GM21423 (cell line): ENCODE results near the gene CELF2.

Experiments
- ATAC-seq: cut with Tn5 transposase; IDR thresholded peaks from one replicate; pipeline ENCODE4 v1.9.1; 2021; ENCODE audit warnings: mild to moderate bottlenecking, moderate library complexity; ENCODE audit not compliant: unreplicated experiment

CELF2 gene

DNA sequence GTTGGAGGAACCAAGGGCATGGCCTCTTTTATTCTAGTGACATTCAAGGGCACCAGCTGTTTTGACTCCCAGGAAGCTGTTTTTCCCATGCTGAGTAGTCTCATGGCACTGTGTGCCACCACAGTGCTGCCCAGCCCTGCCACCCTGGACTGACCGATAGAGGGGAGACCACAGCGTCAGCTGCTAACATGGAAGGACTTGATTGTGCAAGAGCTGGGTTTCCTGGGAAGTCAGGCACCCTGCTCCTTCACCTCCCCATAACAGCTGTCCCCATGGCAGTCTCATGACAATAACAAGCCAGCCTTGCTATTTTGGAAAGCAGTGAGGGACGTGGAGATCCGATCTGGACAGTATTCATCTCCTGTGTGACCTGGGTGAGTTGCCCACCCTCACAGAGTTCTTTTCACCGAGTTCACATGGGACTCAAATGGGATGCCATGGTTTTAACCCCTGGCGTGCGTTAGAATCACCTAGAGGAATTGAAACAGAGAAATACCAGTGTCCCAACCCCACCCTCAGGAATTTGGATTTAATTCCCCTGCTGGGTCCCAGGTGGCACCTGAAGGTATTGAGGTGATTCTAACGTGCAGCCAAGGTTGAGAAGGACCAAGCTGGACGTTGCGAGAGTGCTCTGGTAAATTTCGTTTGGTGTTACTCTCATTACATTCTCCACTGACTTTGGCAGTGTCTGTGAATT lies 174.8 kb downstream of the CELF2 start:
- no peak for ATAC-seq

DNA sequence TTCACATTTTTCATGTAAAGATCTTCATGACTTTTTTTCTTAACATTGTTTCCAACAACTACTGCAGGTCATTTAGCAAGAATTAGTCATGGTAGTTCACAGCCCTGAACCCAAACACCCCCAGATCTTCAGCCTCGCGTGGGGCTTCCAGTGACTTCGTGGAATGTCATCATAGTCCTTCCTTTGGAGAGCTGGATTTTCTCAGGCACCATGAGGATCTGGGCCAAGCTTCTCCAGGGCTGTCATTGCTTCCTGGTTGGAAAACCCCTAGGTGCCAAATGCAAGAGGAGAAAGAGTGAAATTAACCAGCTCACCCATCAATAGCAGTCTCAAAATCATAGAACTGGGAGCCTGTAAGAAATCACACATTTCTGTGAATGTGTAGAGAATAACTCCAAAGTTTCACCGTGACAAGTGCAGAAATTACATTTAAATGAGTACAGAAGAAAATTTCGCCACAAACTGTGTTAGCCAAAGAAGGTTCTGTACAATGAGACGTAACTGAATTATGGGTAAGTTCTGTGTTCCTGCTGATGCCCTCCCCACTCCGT lies 175.4 kb downstream of the CELF2 start:
- ATAC-seq = no peak

DNA sequence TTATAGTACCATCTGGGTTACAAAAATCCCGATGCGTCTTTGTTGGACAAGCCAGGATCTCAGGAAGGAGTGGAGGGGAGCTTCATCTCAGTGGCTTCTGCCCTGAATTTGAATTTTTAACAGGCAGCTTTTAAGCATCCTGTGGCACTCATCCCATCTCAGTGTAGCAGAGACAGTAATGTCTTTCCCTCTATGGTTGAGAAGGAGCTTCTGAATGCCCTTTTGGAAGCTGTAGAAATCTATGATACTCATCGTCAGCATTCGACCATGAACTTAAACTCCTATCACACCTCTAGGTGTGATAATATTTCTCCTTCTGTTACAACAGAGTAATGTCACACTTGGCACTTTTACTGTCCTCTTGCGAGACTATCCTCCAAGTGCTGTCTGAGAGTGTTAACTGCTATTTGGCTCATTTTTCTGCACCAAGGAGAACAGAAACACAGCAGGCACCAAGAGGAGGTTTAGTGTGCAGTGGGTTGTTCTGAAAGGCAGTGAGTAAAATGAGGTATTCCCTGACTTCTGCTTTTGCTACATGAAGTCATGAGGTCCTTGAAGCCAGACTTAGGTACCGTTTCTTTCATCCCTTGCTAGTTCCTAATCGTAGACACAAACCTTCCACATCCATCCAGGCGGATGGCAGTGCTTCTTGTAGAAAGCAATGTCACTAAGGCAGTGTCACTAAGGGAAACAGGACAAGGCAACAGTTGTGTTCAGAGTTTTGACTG lies 177.4 kb downstream of the CELF2 start:
- no peak for ATAC-seq

DNA sequence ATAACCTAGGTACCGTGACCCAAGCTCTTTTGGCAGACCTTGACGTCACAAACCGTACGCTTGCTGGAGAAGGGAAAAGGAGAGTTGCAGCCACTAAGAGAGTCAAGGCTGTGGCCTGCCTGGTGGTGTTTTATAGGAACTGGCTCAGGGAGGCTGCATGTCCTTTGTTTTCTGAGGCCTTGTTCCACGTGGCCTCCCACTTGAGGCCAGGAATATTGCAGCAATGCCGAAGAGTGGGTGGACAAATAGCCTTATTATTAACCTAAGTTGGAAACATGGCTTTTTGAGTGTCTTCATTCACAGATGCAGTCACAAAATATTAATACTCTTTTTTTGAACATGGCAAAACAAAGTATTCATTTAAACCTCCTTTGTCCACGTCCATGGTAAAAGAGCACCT lies 178.0 kb downstream of the CELF2 start:
- no peak for ATAC-seq

DNA sequence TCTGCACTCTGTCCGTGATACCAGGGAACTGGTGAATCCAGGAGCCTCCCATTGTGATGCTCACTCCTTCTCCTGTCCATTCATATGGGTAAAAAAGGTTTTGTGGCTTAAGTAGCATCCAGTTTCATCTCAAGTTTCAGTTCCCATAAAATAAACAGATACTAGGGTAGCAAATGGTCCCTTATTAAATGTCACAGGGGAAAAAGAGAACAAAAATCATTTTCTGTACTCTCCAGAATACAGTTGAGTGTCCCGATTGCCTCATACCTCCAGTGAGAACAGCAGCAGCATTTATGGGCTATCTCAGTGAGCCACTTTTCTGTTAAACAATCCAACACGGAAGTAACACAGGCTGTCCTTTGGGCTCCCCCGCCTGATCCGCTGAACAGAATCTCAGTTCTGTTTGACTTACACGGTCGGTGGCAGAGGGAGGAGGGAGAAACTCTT lies 179.6 kb downstream of the CELF2 start:
- peak; percentile 74 for ATAC-seq

DNA sequence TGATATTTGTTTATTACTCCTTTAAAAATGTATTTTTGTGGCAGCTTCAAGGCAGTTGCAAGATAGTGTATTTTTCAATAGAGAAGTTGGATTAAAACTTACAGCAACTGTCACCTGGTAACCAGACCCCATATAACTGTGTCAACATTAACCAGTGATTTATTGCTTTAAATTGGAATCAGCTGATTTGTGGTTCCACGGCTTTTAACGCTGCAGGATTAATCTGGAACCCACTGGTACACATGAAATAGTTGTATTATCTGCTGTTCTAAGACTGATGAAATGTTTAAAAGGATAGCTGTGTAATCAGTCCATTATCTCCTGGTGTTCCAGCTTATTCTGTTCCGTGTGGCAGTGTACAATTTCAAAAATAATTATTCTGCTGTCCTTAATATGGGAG lies 180.2 kb downstream of the CELF2 start:
- ATAC-seq = no peak

DNA sequence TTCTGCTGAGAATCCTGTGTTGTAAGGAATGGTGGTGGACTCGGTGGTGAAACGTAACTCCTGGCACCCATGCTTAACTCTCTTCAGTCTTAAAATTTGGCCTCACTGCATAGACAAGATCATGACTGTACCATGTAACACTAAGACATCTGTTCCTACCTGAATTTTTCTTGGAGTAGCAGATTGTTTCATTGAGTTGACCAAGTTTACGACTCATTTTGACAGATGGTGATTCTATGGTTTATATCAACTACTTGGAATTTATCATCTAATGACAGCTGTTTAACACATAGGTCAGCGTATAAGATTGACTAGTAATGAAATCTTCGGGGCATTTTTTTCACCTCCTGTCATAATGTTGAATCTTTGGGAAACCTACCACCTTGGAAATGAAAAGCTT lies 184.2 kb downstream of the CELF2 start:
- ATAC-seq = no peak

DNA sequence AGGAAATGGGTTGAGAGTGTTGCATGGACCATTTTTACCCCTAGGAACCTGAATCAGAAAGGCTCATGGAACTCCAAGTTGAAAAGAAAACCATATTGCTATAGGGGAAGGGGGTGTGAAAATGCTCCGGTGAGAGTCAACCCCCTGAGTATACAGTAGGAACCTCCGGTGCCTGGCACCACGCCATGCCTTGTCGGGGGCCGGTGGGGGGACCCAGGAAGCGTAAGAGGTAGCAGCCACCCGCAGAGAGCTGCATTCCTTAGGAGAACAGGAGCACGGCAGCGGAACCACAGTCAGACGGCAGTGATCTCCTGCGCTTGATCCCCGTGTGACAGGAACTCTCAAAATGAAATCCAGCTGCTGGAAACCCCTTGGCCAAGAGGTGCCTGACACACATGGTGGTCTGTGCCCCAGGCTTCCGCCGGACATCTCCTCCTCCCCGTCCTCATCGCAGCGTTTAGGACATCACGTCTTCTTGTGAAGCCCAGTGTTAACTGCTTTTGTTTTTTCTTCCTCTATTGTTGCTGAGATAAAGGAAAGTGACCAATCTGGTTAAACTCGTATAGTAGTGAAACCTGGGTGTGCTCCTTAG lies 186.8 kb downstream of the CELF2 start:
- no peak for ATAC-seq

DNA sequence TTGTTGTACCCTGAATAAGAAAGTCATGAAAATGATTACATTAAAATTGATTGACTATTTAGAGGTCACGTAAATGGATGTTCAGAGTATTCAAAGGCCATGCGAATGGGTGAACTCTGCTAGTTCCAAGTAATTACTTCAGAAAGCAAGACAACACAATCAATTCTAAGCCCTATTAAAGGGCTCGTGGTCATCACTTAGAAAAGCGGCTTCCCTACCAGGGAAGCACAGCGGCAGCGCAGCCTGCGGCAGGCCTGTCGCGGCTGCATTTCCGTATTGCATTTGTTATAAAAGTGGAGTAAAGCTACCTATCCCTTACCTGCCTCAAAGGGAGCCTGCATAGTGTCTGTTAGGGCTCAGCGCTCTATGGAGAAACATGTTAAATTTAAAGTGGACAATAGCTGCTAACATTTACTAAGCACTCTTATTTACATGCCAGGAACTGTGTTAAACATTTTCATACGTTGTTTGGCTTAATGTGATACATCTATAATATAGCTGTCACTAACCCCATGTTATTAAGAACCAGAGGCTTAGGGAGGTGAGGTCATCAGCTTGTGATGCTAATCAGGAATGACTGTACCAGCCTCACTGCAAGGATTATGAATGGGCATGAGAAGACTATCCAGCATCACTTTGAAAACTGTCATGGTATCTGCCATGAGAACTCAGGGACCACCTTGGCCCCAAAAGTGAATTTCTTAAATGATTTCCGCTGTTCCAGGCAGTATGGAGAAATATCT lies 187.5 kb downstream of the CELF2 start:
- no peak for ATAC-seq

DNA sequence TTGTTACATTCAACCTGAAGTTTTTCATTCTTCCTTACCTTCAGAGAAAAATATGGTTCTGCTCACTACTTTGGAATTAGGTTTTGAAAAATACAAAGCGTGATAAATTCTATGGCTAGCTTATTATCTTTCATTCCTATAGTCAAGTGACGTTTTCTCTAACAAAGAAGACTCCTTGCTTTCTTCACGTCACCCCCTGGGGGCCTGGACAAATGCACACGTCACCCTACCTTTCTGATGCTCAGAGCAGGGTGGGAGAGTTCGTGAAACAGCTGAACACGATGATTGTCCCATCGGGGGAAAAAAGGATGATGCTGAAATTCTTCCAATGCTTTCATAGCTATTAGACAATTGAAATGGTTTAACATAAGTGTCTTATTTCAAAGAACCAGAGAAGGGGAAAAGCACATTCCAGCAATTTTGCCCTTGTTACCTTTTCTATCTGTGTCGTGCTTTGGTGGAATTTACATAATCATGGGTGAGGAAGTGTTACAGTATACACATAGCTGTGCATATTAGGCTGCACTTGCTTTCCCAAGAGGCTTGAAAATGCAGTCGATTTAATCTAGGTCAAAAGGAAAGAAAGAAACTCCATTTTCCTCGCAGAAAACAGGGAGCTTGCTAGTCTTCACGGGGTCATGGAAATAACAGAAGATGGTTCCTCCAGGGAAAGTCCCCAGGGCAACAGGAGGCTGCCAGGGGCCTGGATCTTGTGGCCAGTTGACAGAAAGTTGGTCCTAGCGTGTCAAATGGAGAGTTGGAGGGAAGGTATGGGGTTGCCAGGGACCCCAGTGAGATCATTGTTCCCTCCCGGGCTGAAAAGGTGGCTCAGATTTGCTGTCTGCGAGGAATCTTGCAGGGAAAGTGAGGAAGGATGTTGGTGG lies 189.2 kb downstream of the CELF2 start:
- ATAC-seq = no peak

DNA sequence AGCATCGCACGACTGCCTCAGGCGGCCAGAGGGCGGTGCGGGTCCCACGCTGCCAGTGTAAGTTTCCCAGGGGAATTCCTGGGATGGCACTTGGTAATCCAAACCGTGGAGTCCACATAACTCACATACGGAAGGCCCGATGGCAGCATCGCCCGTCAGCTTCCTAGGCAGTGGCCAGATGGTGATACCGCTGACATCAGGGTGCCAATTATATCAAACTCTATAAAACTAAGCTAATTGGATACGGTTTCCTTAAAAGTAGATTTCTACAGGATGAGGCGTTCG lies 189.8 kb downstream of the CELF2 start:
- ATAC-seq = no peak

DNA sequence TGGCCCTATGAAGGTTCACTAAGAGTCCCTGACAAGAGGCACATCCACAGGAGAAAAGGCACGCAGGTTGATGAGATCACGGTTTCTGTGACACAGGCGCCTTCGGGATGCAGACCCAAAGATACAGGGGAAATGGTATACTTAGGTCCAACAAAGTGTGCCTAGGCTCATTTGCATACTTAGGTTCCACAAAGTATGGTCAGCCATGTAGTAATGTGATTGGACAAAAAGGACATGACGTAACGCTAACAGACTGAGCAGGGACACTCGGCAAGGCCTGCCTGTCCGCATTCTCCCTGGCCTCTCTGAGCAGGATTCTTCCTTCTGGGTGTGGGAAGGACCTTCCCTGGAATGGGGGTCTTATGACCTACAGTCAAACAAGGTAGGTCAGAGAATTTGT lies 190.6 kb downstream of the CELF2 start:
- ATAC-seq = no peak

DNA sequence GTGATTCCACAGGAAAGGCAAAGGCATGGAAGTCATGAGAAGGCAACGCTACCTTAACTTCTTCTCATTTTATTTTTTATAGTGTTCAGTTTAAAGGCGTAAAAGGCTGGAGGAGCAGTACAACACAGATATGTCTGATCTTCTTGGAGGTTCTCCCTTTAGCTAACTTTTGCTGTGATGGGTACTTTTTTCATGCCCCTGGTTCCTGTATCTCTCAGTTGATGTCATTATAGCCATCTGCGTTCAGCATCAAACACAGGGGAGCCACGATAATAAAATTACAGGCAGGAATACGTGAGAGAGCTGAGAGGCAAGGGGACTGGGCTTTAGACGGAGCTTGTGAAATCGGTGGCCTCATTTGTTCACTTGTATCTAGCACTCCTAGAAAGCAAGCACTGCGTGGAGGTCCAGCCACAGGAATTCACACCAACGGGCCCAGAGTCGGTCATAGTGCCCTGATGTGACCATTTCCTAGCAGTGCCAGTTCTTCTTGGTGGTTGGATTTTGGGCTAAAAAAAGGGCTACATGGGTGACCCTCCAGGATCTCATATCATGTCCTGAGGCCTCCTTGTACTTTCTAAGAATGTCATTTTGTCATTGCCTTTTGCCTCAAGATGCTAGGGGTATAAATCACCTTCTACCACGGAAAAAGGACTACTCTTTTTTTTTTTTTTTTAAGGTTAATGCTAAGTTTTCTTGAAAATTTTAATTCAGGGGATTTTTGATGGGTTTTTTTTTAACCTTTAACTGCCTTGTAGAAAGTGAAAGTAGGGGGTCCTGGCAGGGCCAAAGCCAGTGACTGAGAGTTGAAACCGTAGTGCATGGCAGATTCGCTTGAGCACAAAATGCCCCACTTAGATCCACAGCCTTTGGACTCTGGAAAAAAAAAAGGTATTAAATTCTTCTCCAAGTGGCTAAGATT lies 191.5 kb downstream of the CELF2 start:
- ATAC-seq = peak; percentile 69

DNA sequence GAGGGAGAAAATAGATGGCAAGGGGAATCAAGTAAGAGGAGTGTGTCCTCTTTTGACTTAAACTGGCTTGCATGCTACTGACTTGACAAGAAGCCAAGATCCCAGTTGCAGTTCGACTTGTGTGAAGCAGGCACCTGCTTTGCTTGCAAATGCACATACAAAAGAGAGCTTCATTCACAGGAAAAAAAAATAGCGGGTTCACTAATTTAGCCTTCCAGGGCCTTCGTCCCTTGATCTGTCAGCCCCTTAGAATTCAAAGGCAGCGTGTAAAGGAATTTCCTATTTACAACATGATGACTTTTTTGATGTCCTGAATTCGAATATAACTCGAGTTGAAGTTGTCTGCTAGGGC lies 192.1 kb downstream of the CELF2 start:
- ATAC-seq = peak; percentile 23

DNA sequence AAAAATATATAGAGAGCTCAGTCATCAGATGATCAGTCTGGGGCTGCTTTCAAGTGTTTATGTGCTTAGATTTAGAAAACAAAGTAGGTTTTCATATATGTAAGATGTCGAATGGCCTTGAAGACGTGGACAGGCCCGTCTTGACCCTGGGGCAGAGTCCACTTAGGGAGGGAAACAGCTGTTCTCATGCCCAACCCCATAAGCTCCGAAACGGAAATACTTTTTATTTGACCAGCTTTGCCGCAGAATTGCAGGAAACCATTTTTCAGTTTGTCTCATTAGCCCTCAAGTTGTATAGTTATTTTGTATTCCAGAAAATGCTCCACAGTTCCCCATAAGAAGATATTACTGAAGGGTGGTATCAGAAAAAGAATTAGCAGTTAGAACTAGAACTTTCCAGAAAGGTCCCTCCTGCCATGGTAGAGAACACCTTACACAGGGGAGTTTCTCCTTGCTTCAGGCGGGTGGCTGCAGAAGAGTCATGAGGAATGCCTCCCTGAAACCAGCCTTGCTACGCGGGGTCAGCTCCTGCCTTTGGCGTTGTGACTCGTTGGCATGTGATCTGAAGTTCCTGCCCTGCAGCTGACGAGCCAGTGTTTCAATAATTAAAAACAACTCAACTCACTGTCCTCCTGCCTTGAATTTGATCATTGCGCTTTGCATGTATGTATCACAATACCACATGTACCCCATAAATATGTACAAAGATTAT lies 192.7 kb downstream of the CELF2 start:
- ATAC-seq = no peak

DNA sequence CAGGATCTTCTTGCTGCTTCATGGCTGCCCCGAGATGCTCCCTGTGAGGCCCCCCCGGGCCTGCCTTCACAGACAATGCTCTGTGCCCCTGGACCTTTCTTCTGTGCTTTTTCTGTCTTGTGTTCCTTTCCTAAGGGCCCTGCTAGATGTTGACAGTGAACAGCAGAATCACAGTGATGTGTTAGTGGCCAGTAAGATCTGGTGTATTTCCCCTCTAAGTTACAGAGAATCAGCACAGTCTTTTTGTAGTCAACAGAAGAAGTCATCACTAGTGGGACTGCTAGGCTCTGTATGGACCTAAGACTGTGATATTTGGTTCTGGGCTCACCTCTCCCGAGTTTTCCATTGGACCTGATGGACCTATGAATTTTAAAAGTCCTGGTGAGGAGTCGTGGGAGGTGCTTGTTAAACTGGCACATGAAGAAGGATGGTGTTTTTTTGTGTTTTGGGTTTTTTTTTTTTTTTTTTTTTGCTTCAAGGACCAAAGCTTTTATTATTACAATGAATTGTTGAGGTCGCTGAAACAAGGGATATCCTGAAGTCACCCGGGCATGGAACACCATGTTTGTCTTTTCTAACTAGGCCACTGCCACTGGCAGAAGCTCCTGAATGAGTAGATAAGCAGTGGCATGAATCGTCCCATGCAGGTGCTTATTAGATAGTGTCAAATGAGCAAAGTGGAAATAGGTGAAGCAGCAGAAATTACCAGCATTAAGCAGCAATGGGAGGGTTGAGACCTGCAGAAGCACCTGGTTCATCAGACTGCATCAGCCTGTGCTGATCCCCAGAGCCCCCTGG lies 194.8 kb downstream of the CELF2 start:
- ATAC-seq = no peak

DNA sequence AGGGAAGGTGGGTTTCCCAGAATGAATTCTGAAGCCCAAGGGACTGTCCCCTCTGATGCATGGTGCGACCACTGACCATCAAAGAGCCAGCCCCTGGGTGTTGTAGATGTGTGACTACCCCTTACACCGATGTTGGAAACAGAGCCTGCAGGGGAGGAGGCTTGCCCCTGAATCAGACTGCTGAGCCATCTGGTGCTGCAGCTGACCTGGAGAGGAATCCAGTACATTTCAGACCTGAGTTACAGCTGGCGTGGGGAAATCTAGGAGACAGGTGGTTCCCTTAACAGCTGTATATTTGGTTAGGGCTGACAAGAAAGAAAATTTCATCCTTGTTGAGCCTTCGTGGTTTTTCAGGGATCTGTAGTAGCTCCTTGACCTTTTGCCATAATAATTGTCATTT lies 195.5 kb downstream of the CELF2 start:
- ATAC-seq = no peak

DNA sequence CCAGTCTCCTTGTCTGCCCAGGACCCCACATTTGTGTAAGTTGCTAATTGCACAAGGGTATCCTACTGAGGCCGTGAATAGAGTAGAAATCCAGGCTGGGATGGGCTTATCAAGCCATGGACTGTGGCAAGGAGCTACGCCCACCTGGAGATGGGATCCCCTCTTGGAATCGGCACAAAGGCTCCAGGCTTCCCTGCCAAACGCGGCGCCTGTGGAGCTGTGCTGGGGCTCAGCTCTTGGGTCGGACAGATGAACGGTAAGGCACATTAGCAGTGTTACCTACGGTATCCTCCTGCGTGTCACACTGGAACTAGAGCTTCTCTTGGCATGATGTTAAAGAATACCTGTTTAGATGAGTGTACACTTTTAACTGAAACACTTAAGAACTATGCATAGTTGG lies 196.7 kb downstream of the CELF2 start:
- ATAC-seq = no peak
